A172 (cell line): ENCODE data around the gene CNGA3. TPM values are rescaled to one million over a fixed set of nuclear protein-coding genes. Genes with fewer than 3 reads are reported as not detected.

Source experiments
- DNase-seq: peaks from one replicate; pipeline ENCODE4 v3.0.0-alpha.2; 2015; ENCODE audit warnings: low spot score
- total RNA-seq: library from RNA; depleted of rRNA; stranded (reverse); fragments of >200 nt; shearing (Covaris generic); gene quantifications from 2 replicates; pipeline ENCODE4 v1.2.3, GENCODE V29; 2014

CNGA3 gene
- total RNA-seq, 1 experiment from 2014 or later = not detected

GRCh38 chr2:98377544-98377943 is 31.3 kb downstream of the CNGA3 start:
- no peak for DNase-seq

- DNase-seq = no peak
Measured at GRCh38 chr2:98378196-98378595, 31.9 kb downstream of the CNGA3 start.

GRCh38 chr2:98378901-98379300 is 32.6 kb downstream of the CNGA3 start:
- peak; percentile 27 for DNase-seq

- no peak for DNase-seq
Measured at GRCh38 chr2:98379311-98380202, 33.3 kb downstream of the CNGA3 start.

- DNase-seq = no peak
Measured at GRCh38 chr2:98380203-98380535, 33.9 kb downstream of the CNGA3 start.

- no peak for DNase-seq
Measured at GRCh38 chr2:98381494-98381893, 35.2 kb downstream of the CNGA3 start.

GRCh38 chr2:98382086-98382485 is 35.8 kb downstream of the CNGA3 start:
- DNase-seq = no peak

- DNase-seq = no peak
Measured at GRCh38 chr2:98382739-98383138, 36.5 kb downstream of the CNGA3 start.

GRCh38 chr2:98383166-98383565 is 36.9 kb downstream of the CNGA3 start:
- DNase-seq = no peak

- peak; percentile 71 for DNase-seq
Measured at GRCh38 chr2:98385050-98385699, 38.9 kb downstream of the CNGA3 start.

GRCh38 chr2:98387478-98387877 is 41.2 kb downstream of the CNGA3 start:
- DNase-seq = no peak

- DNase-seq = no peak
Measured at GRCh38 chr2:98388081-98388480, 41.8 kb downstream of the CNGA3 start.

- DNase-seq = no peak
Measured at GRCh38 chr2:98388601-98389250, 42.5 kb downstream of the CNGA3 start.

- no peak for DNase-seq
Measured at GRCh38 chr2:98389251-98389605, 43.0 kb downstream of the CNGA3 start.

- DNase-seq = no peak
Measured at GRCh38 chr2:98390571-98391476, 44.6 kb downstream of the CNGA3 start.

- DNase-seq = no peak
Measured at GRCh38 chr2:98391581-98392270, 45.5 kb downstream of the CNGA3 start.

GRCh38 chr2:98393354-98393753 is 47.1 kb downstream of the CNGA3 start:
- DNase-seq = no peak

- no peak for DNase-seq
Measured at GRCh38 chr2:98394595-98395153, 48.4 kb downstream of the CNGA3 start.

GRCh38 chr2:98395977-98396376 is 49.7 kb downstream of the CNGA3 start:
- no peak for DNase-seq

GRCh38 chr2:98396745-98397355 is 50.6 kb downstream of the CNGA3 start:
- no peak for DNase-seq
